NCI-H2171 treated with DMSO at 0.1 percent for 48 hours (cell line): ENCODE results near the gene MTCL1.

Experiments
- DNase-seq: peaks from one replicate; lab custom pipeline; 2025; lab: John Stamatoyannopoulos, UW

MTCL1 gene

DNA sequence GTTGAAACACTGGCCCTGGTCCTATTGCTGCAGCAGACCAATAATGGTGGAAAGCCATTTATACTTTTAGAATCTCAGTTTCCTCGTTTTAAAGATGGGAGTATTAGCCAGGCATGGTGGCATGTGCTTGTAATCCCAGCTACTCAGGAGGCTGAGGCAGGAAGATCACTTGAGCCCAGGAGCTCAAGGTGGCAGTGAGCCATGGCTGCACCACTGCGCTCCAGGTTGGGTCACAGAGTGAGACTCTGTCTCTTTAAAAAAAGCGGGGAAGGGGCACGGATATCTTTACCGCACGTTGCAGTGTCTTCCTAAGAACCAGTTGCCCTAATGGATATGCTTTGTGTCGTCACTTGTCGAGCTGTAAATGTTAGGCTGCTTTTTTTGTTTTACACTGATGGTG, 8.3 kb downstream of the MTCL1 start:
- DNase-seq, result no peak

DNA sequence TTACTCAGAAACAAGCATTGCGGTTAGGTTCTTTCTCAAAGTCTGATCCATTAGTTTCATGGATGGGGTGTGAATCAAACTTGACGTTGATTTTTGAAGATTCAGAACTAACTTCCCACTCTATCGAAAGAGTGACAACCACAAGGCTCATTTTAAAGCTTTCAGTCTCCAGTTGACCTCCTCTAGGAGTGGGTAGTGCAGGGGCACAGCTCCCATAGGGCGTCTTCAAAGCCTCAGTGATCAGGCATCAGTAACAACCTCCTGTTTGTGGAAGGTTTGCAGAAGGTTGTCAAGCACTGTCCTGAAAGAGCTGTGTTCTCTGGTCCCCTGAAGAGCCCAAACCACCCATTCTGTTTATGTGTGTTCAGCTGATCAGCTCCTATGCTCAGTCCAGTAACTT, 10.2 kb downstream of the MTCL1 start:
- DNase-seq, result no peak

- no peak for DNase-seq
Observed at GRCh38 chr18:8717011-8717770, 11.8 kb downstream of the MTCL1 start.

DNA sequence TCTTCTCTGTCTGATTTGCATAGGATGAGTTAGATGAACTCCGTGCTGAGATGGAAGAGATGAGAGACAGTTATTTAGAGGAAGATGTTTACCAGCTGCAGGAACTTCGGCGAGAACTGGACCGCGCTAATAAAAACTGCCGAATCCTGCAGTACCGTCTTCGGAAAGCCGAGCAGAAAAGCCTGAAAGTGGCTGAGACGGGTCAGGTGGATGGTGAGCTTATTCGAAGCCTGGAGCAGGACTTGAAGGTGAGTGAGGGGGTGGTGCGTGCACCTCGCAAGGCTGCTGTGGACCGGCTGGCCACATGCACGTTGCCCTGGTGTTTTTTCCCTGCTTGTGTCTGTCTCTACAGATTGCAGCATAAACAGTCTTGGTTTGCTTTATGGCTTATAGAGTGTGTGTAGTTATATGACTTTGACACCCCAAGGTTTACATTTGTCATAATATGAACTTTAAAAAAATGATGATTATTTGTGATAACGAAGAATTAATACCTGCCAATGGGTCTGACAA, 13.1 kb downstream of the MTCL1 start:
- DNase-seq, result no peak

DNA sequence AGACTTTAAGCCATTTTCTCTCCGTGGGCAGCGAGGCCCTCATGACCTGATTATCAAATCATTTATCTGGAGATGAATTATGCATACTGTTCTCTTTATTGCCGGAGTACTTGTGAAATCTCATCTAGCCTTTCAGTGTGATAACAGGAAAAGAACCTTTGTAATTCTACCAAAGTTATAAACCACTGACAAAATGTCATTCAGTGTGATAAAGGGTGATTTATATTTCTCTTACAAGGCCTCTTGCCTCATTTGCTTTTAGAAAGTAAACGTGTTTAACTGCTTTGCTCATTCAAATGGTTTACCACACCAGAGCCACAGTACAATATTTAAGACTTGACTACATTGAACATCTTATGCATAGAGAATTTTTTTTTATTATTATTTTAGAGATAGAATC, 13.8 kb downstream of the MTCL1 start:
- DNase-seq, result no peak

DNA sequence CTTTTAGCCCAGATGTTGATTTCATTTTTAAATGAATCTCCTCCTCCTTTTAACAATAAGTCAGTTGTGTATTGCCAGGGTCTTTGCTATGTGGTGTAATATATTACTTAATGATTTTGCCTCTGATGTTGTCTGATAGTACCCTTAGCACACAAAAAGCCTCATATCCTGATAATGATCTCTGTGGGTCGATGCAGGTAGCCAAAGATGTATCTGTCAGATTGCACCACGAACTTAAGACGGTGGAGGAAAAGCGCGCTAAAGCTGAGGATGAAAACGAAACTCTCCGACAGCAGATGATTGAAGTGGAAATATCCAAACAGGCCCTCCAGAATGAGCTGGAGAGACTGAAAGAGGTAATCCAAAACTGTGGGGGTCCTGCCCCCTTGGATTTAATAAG, 14.8 kb downstream of the MTCL1 start:
- no peak for DNase-seq

- peak; percentile 28 for DNase-seq
Observed at GRCh38 chr18:8721094-8721669, 15.8 kb downstream of the MTCL1 start.

GRCh38 chr18:8721716-8722115, 16.4 kb downstream of the MTCL1 start:
- DNase-seq, result no peak

DNA sequence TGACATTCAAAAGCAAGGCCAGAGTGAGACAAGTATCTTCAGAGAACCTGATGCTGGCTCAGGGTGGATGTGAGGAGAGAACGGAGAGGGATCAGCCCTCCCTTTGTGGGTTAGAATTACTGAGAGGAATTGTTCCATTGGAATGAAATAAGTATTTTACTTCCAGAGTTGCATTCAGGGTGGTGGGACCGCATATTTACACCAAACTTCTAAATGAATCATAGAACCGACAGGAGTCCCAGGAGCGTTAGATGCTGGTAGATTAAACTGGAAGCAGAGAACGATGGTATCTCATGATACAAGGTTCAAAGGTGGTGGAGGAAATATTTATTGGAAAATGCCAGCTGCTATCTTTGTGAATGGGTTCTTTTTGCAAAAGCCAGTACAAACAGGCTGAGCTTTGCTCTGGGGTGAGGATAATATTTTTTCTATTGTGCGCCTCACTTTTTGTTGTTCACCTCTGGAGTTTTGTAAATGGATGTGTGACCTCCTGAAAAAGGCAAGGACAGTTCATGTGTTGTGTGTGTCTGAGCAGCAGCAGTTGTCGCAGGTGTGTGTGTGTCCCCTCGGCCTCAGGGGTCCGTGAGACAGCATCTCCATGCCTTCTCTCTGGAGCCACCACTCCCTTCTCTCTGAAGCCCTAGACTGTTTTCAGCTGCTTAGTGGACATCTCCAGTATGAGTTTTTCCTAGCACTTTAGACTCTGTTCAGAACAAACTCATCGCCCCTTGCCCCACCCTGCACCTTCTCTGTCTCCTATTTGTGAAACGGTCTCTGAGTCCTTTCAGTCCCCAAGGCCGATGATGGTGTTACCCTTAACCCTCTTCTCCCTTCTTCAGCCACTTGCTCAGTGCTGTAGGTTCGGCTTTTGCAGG, 17.8 kb downstream of the MTCL1 start:
- no peak for DNase-seq

GRCh38 chr18:8724452-8724851, 19.1 kb downstream of the MTCL1 start:
- peak; percentile 40 for DNase-seq

GRCh38 chr18:8726281-8726680, 20.9 kb downstream of the MTCL1 start:
- no peak for DNase-seq

- no peak for DNase-seq
Observed at GRCh38 chr18:8726963-8727705, 21.8 kb downstream of the MTCL1 start.

DNA sequence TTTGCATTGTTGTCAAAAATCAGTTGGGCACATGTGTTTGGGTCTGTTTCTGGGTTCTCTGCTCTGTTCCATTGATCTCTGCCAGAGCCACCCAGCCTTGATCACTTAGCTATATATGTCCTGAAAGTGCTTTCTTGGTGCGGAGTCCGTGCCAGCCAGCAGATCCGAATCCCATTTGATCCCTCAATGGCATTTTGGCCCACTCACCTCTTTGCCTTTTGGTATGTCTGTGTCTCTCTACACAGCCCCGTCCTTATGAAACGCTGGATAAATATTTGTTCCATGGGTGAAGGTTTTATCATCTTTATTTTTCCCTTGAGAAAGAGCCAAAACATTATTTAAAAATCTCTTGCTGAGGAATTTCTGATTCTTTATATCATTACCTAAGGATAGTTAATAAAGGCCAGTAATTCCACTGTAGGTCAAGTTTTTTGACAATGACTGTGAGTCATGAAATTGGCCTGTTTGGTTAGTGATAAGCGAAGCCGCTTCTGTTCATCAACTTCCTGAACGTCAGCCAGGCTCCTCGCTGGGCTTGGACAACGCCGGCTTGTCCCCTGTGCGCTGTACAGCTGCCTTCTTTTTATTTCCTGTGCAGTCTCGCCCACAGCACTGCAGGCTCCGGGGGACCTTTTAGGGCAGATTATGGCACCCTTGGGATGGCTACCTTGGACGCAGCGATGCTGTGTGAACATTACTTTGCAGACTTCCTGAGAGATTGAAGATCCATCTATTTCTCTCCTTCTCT, 24.9 kb downstream of the MTCL1 start:
- no peak for DNase-seq

- DNase-seq, result no peak
Observed at GRCh38 chr18:8732442-8733360, 27.3 kb downstream of the MTCL1 start.

GRCh38 chr18:8734496-8734895, 29.1 kb downstream of the MTCL1 start:
- no peak for DNase-seq

DNA sequence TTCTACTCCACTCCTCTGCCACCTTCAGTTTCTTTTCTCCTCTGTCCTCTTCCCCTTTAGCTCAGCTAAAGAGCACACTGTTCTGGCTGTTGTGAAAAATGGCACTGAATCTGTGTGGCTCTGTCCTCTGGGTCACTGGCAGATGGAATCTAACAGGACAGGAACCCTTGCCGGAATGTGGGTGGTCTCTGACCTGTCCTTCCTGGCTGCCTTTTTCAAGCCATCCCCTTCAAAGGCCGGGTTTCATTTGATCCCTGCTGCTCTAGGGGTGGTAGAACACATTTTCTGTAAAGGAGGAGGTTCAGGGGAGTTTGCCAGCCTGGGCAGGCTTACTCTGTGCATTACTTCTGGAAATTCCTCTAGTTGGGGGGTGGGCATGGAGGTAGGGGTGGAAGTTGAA, 29.9 kb downstream of the MTCL1 start:
- no peak for DNase-seq

GRCh38 chr18:8741117-8741516, 35.8 kb downstream of the MTCL1 start:
- no peak for DNase-seq

DNA sequence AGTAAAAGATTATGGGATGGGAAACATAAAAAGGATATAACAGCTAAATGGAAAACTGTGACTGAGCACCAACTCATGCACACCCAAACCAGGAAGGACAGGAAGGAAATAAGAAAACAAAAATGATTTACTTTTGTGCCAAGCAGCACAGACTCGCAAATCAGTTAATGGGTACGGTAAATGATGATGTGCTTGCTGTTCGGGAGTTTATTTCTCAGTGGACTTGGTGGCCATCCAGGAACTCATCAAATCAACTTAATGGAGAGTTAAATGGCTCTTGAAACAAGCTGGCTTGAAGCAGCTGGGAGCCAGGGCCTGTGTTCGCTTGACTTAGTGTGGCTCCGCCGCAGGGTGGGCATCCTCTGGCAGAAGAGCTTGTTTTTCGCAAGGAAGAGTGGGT, 36.2 kb downstream of the MTCL1 start:
- DNase-seq, result peak; percentile 41

DNA sequence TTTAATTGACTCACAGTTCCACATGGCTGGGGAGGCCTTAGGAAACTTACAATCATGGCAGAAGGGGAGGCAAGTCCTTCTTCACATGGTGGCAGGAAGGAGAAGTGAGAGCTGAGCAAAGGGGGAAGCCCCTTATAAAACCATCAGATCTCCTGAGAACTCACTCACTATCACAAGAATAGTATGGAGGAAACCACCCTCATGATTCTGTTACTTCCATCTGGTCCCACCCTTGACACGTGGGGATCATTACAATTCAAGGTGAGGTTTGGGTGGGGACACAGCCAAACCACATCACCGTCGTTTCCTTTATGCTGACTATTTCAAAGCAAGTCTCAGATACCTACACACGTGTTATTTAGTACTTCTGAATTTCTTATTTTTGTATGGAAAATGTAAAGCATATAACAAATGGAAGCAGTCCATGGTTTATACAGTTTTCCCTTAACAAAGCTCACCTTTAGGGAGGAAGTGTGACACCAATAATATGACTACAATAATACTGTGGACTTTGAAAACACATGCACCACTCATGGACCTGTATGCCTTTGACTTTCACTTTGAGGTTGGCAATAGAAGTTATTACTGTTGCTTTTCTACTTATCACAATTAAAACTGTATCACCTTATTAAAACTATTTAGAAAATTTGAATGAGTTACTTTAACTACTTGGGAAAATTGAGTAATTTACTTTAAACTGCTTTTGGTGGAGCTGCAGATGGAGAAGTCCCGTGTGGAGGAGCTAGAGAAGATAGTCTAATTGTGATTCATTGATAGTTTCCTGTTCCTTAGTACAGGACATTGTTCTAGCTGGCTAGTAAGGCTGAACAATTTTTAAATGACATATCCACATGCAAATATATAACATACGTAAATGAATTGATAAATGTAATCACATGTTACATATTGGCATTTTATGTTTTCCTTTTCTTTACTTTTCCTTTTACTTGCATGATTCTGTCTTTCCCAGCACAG, 37.3 kb downstream of the MTCL1 start:
- DNase-seq, result no peak
